HG03439 (cell line): Measurements from ENCODE around the gene ADAMTS17.

Source experiments
- ATAC-seq: cut with Tn5 transposase; IDR thresholded peaks from one replicate; pipeline ENCODE4 v1.9.1; 2021; ENCODE audit warnings: mild to moderate bottlenecking, moderate library complexity; ENCODE audit not compliant: unreplicated experiment

Gene ADAMTS17

DNA sequence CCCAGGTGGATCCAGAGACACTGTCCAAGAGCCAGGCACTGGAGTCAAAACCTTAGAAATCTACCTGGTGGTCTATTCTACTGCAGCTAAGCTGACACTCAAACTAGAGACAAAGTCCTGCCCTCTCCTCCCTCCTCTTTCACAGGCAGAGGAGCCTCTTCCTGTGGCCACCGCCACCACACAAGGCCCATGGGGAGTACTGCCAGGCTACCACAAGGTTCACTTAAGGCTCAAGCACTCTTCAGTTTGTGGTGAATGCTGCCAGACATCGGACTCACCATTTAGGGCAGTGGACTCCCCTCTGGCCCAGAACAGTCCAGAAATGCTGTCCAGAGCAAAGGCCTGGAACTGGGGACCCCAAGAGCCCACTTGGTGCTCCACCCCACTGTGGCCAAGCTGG lies 160.9 kb downstream of the ADAMTS17 start:
- no peak for ATAC-seq

DNA sequence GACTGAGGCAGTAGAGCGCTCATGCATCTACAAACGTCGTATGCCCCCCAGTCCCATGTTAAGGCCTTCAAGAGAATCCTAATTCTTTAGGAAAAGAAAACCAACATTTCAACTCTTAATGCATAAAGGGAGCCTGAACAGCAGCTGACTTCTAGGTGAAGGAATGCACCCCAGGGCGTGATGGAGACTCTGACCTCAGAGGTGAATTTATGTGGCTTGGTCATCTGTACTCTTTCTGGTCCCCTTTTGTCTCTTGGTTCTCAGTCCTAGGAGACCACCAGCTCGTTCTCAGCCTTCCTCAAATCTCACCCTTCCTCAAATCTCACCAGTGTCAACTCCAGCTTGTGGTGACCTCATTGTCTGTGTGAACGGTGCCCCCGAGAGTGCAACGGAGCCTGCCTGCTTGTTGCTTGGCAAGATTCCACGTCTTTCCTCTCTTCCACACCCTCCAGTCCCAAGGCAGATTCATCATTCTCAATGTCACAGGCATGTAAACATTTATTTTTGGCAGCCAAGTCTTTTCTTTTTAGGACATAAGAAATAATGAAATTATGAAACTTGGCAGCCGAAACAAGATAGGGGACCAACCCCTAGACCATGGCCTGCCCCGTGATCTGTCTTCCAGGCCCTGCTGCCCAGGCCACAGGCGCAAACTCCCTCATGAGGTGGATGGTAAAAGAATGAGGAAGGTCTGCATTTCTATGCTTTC lies 166.2 kb downstream of the ADAMTS17 start:
- no peak for ATAC-seq

DNA sequence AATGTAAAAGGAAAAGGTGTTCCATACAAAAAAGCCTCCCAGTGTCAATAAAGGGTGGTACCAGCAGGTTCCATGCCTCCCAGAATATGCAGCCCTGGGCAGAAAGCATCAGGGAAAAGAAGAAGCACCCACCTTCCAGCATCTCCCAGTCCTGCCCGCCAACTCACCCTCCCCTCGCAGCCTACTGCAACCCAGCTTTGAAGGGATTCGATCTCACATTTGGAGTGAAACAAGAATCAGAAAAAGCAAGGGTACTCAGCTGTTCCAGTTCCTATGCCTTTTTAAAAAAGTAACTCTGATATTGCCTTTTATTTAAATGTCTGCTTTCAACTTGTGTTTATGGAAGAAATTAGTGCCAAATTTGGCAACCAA lies 166.9 kb downstream of the ADAMTS17 start:
- no peak for ATAC-seq

GRCh38 chr15:100174159-100174903 lies 167.4 kb downstream of the ADAMTS17 start:
- ATAC-seq: no peak

- ATAC-seq: no peak
Observed at GRCh38 chr15:100172356-100173024, 169.3 kb downstream of the ADAMTS17 start.

GRCh38 chr15:100171411-100171810 lies 170.4 kb downstream of the ADAMTS17 start:
- no peak for ATAC-seq

DNA sequence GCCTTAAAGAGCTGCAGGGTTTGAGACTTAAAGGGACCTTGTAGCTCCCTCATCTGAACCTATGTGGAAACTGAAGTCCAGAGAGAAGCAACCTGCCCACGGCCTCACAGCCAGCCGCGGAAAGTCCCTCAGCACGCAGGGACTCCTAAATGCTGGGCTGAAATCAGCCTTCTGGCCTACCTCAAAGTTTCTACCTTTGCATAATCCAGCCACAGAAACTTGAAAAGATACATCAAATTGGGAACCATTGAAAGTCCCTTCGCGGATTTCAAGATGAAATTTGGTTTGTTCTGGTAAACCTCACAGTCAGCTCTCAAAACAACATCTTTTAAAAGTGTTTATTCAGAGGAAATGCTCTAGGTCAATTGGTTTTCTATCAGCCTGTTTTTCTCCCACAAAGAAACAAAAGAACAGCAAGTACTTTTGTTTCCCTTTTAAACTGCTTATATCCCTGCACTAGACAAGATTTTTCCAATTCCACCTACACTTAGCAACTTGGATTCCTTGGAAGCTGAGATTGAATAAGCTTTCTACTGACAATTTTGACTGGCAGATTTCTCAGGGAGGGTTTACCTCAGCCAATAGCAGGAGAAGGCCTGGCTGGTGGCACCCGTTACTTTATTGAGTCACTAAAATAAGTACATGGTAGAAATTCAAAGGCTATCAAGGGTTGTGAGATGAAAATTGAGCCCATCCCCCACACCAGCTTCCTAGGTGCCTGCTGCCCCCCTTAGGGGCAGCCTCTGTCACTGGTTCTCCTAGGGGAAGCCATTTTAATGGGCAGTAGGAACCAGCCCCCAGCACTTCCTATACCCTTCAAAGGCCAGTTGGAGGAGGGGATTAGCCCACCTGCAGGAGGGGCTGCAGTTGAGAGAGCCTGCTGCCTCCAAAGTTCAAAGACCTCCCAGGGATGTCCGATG lies 171.2 kb downstream of the ADAMTS17 start:
- ATAC-seq: peak; percentile 85

DNA sequence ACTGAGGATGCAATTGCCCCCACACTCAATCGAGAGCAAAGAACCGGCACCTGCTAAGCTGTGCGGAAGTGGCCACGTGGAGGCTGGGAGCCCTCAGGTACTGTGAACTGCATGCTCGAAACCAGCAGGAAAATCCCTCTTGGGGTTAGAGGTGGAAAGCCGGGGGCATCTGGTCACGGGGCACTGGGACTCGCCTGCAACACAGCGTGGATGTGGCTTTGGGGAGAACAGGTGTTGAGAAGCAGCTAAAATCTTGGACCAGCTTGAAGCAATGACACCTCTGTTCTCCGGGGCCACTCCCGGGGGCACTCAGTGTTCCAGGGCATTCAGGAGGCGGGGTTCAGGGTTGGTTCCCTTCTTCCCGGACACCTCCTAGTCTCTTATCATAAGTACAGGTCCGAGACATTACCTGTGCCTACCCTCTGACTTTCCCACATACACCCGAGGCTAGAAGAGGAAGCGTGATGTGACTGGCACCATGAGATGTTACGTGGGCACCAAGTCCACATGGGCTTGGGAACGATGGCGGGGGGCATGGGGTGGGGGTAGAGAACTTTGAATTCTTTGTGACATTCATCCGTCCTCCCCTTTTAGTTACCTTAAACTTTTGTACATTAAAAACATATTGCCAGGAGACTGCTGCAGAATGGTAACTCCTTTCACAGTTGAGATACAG lies 172.0 kb downstream of the ADAMTS17 start:
- no peak for ATAC-seq

DNA sequence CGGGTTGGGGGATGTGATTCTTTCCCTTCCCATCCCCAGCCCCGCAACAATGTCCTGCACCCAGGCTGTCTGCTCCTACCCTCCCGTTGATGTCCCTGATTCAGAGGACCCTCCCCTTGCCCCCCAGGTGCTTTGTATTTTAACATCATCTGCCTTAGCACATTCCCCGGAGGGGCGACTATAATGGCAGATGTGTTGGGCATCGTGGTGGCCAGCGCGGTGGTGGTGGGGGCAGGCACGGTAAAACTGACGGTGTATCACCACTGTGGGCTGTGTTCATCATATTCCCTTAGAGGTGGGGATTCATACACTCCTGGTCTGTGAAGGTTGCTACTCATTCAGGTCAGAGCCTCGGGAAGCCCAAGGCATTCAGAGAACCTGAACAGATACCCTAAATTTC lies 173.0 kb downstream of the ADAMTS17 start:
- no peak for ATAC-seq

DNA sequence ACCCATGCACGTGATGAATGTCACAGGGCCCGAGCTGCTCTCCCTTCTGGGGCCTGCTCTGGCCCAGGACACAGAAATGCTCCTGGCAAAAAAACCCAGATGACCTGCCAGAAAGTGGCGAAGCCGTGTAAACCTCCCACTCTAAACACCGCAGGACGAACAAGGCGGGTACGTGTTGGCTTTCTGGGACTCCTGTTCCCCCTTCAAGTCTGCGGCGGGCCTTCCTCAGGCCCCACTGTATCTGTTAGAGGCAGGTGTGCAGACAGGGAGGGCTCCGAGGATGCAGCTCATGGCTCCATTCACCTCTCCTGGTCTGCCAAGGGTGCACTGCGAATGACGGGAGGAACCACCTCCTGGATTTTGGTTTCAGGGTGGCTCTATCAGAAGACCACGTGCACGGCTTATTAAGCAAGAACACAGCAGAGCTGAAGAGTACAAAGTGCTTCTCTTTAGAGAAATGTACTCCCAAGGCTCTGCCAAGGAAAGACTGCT lies 173.8 kb downstream of the ADAMTS17 start:
- no peak for ATAC-seq

DNA sequence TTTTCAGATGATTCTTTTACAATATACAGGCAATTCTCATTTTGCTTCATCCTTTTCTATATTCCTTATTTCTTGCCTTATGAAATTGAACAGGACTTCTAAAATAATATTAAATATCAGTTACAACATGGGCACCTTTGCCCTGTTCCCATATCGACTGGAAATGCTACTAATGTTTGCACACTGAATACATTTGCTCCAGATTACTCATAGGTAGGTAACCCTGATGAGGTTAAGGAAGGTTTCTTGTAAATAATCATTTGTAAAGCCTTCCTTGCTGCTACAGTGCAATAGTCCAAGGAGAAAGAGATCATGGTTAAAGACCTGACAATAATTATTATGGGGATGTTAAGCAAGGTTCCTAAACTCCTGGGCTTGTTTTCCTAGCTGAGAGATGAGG lies 175.5 kb downstream of the ADAMTS17 start:
- ATAC-seq: no peak

- no peak for ATAC-seq
Observed at GRCh38 chr15:100163961-100164360, 177.8 kb downstream of the ADAMTS17 start.

DNA sequence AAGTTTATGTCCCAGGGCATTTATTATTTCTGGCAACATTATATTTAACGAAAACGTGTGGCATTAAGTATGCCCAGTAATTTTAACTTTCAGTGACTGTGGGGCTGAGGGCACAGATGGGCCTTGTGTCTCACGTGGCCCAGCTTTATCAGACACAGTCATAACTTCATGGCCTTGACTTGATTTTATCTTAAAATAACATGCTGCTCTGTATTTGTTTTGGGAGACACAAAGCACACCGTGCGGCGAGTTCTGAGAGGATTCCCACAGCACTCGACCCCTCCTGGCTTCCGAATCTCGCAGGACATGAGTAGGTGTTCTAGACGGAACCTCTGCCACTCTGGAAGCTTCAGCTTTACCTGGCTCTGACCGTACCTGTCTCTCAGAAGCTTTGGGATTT lies 180.8 kb downstream of the ADAMTS17 start:
- ATAC-seq: no peak

- no peak for ATAC-seq
Observed at GRCh38 chr15:100159436-100159835, 182.3 kb downstream of the ADAMTS17 start.

- no peak for ATAC-seq
Observed at GRCh38 chr15:100158356-100158755, 183.4 kb downstream of the ADAMTS17 start.

GRCh38 chr15:100156201-100156600 lies 185.6 kb downstream of the ADAMTS17 start:
- ATAC-seq: no peak

- no peak for ATAC-seq
Observed at GRCh38 chr15:100154338-100154737, 187.4 kb downstream of the ADAMTS17 start.

DNA sequence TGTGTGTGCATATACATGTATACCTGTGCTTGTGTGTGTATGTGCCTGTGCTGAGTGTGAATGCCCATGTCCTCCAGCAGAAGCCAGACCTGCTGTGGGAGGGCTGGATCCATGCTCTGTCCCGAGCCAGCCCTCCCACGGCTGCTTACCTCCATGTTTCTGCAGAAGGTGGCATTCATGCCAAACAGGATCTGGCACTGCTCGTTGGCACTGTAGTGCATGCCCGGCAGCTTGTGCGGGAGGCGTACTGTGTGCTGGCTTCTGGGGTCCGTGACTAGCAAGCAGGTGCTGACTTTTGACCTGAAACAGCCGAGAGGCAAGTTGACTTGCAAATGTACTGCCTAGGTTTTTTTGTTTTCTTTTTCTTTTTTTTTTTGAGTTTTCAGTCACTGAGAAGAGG lies 189.3 kb downstream of the ADAMTS17 start:
- no peak for ATAC-seq

- no peak for ATAC-seq
Observed at GRCh38 chr15:100150906-100151305, 190.9 kb downstream of the ADAMTS17 start.

- no peak for ATAC-seq
Observed at GRCh38 chr15:100147828-100148227, 193.9 kb downstream of the ADAMTS17 start.
